ENCODE measurements around the gene ITK.

ITK gene

DNA sequence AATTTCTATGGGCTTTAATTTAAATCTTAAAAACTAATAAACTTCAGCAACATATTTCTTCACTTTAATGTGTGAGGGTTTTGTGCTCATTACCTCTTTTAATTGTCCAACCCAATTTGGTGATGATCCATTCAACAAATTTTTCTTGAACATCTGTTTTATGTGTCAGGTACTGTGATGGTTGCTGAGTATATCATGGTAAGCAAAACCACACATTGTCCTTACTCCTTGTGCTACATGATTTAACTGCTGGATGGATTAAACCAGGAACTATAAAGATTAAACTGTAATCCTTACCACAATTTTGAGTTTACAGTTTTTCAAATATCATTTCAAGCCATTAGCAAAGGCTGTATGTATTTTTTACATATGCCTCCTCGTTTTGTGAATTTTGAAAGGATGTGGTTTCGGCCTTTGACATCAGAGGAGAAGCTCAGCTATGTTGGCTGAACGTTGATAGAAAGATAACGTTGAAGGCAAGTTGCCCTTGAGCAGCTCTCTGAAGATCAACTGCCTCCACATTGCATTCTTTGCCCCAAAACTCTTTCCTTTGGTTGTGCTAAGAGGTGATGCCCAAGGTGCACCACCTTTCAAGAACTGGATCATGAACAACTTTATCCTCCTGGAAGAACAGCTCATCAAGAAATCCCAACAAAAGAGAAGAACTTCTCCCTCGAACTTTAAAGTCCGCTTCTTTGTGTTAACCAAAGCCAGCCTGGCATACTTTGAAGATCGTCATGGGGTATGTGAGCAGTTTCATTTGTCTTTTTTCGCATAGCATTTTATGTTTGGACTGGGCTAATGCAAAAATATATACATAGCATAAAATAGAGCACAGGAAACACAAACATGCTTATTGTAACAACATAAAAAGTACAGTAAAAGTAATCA, at the start of gene ITK:
Gene ITK, plus strand, starts transcription at position 467 of the 891 bp plus-strand sequence. Its CDS starts 138 bp downstream, at position 605.
- no peak for DNase-seq (ENCODE audit: low read depth)

DNA sequence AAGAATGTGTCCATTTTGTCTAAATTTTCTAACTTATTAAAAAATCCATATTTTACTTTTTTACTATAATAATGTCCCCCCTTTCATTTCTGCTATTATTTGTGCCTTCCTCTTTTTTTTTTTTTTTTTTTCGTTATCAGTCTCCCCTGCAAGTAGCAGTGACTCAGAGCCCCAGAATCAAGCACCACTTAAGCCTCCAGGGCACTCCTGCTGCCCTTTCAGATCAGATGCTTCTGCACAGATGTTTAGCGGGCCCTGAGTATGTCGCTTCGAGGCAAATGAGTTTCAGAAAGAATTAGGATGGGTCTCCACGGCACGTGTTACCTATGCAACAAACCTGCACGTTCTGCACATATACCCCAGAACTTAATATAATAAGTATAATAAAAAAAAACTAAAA, 49.7 kb upstream of the ITK start:
- DNase-seq (ENCODE audit: low read depth): no peak

DNA sequence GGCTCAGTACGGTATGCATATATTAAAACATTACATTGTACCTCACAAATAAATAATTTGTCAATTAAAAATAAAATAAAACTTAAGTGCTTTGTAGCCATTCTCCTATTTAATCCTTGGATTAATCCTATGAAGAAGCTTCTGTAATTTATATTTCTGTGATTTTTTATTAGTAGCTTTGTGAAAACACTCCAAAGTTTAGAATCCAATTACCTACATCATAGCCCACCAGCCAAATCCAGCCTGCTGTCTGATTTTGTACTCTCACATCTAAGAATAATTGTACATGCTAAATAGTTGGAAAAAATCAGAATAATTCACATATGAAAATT, 48.4 kb upstream of the ITK start:
- DNase-seq (ENCODE audit: low read depth): no peak

DNA sequence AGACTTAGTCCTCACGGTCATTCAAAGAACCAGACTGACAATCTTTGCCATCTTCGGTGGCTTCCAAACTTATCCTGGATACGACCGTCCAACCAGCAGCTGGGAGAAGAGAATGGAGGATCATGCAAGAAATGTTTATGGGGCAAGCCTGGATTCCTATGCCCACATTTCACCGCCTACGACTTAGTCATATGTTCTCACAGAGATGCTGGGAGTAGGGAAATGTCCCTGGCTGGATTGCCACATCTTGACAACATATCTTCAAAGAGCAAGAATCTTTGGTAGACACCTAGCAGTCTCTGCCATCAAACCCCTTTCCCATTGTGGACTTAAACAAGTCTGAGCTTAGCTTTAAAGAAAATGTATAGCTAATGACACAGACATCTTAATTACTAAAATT, 42.9 kb upstream of the ITK start:
- no peak for DNase-seq (ENCODE audit: low read depth)

DNA sequence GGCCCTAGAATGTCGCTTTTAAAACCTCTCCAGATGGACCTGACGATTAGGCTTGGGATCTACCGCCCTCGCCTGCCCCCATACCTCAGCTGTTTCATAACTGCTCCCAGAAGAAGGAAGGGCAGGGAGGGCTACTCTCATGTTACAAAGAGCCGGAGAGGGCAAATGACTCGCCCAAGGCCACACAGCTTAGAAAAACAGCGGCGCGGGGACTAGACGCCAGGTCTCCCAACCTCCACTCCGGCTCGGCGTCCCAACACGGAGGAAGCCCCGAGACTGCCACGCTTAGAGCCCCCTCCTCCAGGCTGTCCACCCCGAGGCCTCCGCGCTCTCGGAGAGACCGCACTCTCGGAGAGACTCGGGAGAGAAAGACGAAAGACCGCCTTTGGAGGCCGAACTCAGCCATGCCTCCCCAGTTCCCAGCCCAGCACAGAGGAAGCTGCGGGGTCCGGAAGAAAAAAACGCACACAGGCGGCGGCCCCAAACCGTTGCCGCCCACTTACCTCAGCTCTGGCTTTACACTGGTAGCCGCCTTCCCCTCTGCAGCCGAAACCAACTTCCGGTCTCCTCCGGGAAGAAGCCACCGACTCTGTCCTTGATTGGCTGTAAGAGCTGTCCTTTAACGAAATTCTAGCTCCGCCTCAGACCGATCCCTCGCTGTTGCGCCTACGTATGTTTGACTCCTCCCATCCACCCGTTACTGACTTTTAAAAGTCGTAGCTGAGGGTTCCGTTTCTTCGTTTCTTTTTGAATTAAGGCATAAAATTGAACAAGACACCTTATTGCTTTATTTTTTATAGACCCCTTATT, 38.1 kb upstream of the ITK start, which contains the start of gene MED7:
Gene MED7, minus strand, starts transcription at position 549 of the 810 bp plus-strand sequence. CDS start 3,434 bp downstream, outside the sequence.
- DNase-seq (ENCODE audit: low read depth): peak; percentile 55

DNA sequence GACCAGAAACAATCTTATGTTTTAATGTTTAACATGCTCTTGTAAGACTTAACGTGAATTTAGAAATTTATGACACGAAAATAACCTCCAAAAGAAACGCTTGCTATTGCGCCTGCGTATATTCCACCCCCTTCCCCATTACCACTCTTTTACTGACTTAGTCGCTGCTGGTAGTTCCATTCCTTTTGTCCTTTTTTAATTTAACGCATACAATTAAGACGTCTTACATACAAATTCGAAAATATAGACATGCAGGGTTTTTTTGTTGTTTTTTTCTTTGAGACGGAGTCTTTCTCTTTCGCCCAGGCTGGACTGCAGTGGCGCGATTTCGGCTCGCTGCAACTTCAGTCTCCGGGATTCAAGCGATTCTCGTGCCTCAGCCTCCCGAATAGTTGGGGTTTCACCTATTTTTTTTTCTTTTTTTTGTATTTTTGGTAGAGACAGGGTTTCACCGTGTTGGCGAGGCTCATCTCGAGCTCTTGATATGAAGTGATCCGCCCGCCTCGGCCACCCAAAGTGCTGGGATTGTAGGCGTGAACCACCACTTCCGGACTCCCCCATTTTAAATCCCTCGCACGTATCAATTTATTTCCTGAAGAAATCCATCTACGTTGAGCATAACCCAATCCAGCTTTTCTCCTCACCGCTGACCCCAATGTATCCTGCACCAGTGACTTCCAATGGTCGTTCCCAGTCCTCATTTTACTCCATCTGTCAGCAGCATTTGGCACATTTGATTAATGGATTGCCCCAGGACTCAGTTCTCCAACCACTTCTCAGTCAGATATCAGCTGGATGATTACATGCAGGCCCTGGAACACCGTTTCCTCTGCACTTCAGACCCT, 37.3 kb upstream of the ITK start:
- DNase-seq (ENCODE audit: low read depth): no peak

DNA sequence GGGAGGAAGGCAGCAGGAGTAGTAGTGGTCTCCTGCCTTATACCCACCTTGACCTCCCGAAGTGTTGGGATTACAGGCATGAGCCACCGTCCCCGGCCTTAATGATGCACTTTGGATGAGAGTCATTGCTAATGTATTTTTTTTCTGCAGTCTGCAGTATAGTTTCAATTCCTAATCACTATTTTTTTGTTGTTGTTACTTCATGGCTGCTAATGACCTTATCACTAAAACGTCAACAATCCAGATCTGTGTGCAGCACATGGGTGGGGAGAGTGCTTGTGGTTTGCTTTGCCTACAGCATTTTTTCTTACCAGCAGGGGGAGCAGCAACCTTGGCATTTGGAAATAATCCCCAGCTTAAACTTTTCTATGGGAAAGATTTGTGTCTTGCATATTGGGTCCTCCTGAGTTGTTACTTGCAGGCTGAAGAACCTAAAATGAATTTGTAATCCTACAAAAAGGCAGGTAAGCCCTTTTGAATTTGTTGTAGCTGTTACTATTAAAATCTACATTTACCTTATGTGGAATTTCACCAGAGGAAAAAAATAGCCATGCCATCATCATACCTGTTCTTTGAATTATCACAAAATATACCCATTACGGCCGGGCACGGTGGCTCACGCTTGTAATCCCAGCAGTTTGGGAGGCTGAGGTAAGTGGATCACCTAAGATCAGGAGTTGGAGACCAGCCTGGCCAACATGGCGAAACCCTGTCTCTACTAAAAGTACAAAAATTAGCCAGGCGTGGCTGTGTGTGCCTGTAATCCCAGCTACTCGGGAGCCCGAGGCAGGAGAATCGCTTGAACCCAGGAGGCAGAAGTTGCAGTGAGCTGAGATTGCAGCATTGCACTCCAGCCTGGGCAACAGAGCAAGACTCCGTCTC, 31.7 kb upstream of the ITK start:
- DNase-seq (ENCODE audit: low read depth): peak; percentile 43

DNA sequence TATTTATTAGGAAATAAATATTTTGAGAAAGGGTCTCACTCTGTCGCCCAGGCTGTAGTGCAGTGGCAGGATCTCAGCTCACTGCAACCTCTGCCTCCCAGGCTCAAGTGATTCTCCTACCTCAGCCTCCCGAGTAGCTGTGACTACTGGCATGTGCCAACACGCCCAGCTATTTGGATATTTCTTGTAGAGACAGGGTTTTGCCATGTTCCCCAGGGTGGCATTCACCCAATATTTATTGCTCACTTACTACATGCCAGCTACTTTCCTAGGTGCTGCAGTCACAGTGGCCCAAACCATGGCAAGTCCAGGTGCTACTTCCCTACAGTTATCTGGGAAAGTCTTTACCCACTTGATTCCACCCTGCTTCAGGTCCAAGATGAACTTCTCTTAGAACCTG, 29.6 kb upstream of the ITK start:
- no peak for DNase-seq (ENCODE audit: low read depth)

DNA sequence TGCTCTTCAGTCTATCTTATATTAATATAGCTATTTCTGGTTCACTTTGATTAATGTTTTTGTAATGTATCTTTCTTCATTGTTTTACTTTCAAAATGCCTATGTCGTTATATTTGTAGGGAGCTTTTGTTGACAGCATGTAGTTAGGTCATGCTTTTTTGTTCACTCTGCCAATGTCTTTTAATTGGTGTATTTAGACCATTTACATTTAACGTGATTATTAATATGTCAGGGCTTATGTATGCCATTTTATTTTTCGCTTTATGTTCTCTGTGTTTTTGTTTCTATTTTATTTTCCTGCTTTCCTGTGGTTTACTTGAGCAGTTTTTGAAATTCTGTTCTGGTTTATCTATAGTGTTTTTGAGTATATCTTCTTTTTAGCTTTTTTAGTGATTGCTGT, 25.3 kb upstream of the ITK start:
- no peak for DNase-seq (ENCODE audit: low read depth)

DNA sequence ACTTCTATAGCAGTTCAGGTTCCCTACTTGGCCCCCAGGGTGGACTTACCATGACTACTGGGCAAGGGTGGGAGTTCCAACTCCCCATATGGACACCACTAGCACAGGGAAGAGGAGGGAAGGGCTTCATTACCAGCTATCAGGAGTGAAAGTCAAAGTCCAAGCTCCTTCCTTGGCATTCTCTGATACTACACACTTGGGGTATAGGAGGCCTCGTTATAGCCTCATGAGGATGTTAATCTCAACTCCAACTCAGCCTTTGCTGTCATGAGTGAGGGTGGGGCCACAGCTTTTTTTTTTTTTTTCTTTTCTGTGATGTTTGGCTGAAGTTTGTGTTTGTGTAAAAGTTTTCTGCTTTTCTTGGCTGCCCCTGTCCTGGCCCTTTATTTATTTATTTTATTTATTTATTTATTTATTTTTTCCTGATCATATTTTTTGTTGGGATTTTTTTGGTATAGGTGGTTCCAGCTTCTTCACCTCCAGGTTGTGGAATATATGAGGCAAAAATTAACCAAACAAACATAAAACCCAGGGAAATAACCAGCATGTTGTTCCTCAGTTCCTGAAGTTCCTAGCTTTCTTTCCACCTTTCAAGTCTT, 23.2 kb upstream of the ITK start:
- DNase-seq (ENCODE audit: low read depth): no peak

DNA sequence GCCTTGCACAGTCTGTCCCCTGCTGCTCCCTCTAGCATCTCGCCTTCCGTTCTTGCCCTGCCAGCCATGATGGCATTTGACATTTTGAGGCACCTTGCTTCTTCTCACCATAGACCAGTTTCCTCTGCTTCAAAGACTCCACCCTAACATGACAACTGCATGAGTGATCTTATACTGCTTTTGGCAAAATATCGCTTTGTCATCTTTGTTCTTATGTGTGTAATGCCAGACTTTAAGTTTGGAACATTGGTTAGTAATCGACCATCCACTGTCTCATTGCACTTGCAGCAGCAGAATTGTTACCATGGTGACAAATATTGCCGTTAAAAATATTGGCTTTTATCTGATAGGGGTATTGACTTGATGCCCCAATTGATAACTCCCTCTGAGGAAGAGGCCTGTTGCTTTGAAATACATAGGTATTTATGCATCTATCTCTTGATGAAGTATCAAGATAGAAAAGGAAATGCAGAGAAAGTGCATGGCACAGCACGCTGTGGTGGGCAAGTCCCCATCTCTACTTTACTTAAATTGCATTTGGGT, 21.4 kb upstream of the ITK start:
- DNase-seq (ENCODE audit: low read depth): no peak

DNA sequence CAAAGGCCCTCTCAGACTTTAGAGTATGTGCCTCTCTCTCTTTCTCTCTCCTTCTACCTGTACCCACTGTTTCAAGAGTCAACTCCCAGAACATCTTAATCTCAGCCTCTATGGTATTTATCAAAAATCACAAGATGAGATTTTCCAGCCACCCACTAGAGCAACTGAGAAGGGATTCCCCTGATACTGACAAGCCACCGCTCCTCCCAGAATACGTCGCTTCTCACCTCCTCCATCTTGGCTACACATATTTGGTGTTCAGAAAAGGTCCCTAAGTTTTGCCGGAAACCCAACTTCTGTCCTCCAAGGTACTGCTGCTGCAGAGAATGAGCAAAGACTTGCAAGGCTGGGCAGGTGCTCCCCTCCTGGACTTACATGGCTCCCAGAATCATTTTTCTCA, 20.6 kb upstream of the ITK start:
- DNase-seq (ENCODE audit: low read depth): no peak

DNA sequence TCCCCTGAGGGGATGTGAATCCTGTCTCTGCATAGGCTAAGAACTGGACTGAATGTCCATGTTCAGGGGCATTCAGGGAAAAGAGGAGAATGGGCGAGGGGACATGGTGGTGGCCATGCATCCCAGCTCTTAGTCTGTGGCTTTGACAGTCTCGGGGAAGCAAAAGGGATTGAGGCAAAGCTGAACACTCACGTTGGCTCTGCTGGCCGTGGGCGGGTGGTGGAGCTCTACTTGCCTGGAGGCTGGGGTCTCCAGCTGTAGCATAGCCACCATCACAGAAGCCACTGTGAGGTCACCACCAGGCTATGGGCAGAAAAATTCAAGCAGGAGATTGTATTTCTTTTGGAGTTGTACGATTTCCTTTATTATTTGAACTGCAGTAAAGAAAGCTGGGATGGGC, 18.6 kb upstream of the ITK start:
- no peak for DNase-seq (ENCODE audit: low read depth)

DNA sequence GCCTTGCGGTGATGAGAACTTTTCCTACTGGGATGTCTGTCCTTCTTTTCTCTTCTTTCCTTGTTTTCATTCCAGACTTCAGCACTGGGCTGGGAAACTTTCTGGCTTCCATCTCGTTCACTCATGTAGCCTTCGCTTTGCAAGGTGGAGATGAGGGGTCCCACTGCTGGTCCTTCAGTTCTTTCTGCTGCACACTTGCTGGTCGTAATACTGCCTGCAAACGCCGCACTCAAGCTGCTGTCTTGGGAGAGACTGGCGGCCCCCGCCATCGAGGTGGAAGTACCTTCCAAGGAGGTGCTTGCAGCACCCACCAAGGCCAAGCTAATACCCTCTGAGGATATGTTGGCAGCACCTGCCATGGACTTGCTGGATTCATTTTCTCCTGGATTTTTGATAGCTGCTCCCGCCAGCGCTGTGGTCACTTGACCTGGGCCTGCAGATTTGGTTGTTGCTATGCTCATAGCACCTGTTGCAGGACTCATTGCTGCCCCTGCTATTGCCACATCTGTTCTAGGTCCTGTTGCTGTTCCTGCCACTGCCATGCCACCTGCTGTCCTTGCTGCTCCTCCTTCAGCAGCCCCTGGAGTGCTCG, 17.6 kb upstream of the ITK start:
- DNase-seq (ENCODE audit: low read depth): no peak

DNA sequence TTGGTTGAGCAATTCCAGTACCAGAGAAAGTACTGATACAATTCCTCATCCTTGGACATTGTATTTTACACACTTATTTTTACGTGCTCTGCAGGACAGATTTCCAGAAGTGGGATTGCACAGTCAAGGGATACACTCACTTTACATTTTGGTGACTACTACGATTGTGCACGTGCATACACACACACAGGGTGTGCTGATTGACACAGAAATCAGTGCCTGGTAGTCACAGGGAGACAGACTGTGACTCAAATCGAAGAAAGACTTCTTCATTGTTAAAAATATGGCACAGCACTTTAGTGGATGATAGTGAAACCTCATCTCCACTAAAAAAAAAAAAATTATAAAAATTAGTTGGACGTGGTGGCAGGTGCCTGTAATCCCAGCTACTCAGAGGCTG, 16.1 kb upstream of the ITK start:
- no peak for DNase-seq (ENCODE audit: low read depth)

DNA sequence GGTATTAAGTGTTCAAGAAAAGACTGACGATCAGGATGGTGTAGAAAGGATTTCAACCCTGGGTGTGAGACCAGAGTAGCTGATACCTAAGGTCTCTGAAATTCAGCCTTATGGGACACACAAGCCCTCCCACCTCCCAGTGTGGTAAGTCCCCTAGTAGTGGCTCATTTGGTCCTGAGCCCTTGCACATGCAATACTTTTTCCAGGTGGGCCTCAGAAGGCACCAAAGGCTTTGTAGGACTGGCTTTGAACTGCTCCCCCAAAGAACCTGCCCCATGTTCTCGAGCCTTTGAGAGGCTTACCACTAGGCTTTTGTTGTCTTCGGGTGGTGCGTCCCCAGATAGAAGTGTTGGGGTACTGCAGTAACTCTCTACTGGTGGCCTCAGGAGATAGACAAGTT, 15.4 kb upstream of the ITK start:
- DNase-seq (ENCODE audit: low read depth): no peak

DNA sequence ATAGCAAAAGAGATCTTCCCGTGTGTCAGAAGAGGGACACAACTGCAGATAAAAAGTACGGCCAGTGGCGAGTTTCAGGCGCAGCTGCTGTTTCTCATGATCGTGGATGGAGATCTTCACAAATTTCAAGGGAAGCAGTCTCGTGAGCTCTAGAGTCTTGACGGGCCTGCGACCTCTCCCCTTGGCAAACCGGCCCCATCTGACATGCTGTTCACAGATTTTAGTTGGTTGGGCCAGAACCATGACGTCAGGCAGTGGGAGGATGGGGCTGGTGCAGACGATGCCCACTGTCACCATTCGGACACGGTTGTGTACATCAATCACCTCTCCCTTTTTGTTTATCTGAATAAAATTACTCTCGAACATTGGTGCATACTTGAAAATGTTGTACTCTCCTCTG, 15.0 kb upstream of the ITK start:
- no peak for DNase-seq (ENCODE audit: low read depth)

DNA sequence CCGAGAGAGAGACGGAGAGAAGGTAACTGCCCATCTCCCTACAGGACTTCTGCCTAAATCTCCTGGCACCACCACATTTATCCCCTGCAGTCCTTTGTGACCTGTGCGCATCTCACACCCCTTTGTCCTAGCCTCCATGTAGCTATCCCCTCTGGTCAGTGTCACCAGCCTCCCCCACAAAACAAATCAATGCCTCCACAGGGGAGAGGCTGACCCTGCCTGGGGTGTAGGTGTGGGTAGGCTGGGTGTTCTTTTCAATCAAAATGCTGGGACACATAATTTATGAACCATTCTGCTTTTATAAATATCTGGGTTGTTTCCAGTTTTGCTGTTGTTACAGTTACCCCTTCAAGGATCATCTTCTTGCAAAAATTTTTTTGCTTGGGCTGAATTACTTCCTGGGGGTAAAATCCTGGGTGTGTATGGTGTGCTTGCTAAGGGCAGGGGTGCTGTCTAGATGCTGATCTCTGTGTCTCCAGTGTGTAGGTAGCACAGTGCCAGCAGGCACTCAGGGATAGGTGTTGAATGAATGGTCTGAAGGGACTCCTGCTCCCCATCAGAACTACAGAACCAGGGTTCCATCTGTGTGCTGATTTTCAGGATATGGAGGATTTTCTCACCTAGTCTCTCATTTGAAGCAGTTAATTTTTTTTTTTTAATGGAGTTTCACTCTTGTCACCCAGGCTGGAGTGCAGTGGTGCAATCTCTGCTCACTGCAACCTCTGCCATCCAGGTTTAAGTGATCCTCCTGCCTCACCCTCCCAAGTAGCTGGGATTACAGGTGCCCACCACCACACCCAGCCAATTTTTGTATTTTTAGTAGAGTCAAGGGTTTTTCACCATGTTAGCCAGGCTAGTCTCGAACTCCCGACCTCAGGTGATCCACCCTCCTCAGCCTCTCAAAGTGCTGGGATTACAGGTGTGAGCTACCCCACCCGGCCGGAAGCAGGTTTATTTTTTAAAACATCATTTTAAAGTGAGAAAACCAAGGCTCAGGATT, 14.1 kb upstream of the ITK start, which contains the start of gene GARIN3:
Gene GARIN3, minus strand, starts transcription at position 51 of the 1,000 bp plus-strand sequence. CDS start 96 bp downstream, outside the sequence.
- DNase-seq (ENCODE audit: low read depth): no peak

DNA sequence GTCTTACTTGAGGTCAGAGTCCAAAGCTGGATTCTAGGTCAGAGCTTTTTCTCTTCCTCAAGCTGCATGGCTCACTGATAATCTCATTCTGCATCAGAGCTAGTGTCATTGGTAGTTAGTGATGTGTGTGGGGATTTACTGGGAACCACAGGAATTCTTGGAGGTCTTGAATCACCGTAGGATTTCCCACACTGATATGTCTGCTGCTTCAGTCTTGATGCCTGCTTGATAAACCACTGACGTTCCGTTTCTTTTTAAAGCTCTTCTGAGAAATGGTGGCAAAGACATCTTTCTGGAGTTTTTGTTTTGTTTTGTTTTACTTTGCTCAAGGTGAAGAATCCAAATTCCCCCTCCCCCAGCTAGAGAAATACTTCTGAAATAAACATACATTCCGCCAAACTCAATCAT, 13.4 kb upstream of the ITK start:
- DNase-seq (ENCODE audit: low read depth): no peak

Data from stimulated activated CD8-positive, alpha-beta memory T cell treated with anti-CD3 and anti-CD28 coated beads, Interleukin-15, amount 100 ng/mL, for 24 hours (primary cell).